Endothelial cell of umbilical vein (primary cell): ENCODE results near the gene BCAR3.
"Not testable (repeated sequence)": the region's sequence is repeated elsewhere in the genome, so short reads cannot be mapped to it uniquely, and the experiment has no call there.

Experiments
- CTCF ChIP-seq, 2 donors: IDR thresholded peaks; 1 replicate in 1 of 2; 2 replicates in 1 of 2; pipeline ENCODE4 v1.5.1; 2011; ENCODE audit warnings: low read length in 2 of 2, mild to moderate bottlenecking in 2 of 2, moderate library complexity in 2 of 2, control low read depth in 1 of 2, inconsistent platforms in 1 of 2, low read depth in 1 of 2; ENCODE audit not compliant: insufficient read depth in 1 of 2; ENCODE audit errors: extremely low read depth in 1 of 2
- EZH2 ChIP-seq: IDR thresholded peaks from 2 replicates; pipeline ENCODE4 v1.6.1; 2012; ENCODE audit warnings: borderline replicate concordance, low read depth, mild to moderate bottlenecking, moderate library complexity, low read length, inconsistent platforms; ENCODE audit not compliant: severe bottlenecking
- FOS ChIP-seq: IDR thresholded peaks from 2 replicates; pipeline ENCODE4 v1.6.1; 2011; ENCODE audit warnings: mild to moderate bottlenecking, low read length, moderate library complexity, borderline replicate concordance; ENCODE audit not compliant: insufficient read depth
- JUN ChIP-seq: IDR thresholded peaks from 2 replicates; pipeline ENCODE4 v1.6.1; 2011; ENCODE audit warnings: borderline replicate concordance, low read depth; ENCODE audit not compliant: insufficient read length, insufficient read depth
- MYC ChIP-seq: IDR thresholded peaks from one replicate; pipeline ENCODE4 v1.6.1; 2011; ENCODE audit warnings: mild to moderate bottlenecking, low read depth, low read length
- POLR2A ChIP-seq: IDR thresholded peaks from 2 replicates; pipeline ENCODE4 v1.6.1; 2012; ENCODE audit warnings: low read depth, mild to moderate bottlenecking, control low read depth, low read length
- POLR2AphosphoS5 ChIP-seq: IDR thresholded peaks from 2 replicates; pipeline ENCODE4 v1.6.1; 2012; ENCODE audit warnings: low read depth, mild to moderate bottlenecking, control low read depth, low read length, moderate library complexity; ENCODE audit not compliant: insufficient read depth

GRCh38 chr1:93591291-93591675, 90.4 kb downstream of the BCAR3 start:
- TF ChIP-seq POLR2AphosphoS5; CTCF (IDR thresholded peaks at IDR 0.05; ENCODE audit: extremely low read depth in 1 of 2, insufficient read depth in 1 of 2, low read depth in 1 of 2, low read length in 2 of 2); POLR2A; MYC; EZH2; JUN; FOS: not testable (repeated sequence)
